K562 (cell line): ENCODE data around the gene GDF15. TPM values are rescaled to one million over a fixed set of nuclear protein-coding genes. Genes with fewer than 3 reads are reported as not detected.

Source experiments
- CBX1 ChIP-seq: sonication (generic); IDR thresholded peaks from 2 replicates; pipeline ENCODE4 v1.6.1; 2016; ENCODE audit warnings: antibody characterized with exemption, low read depth, mild to moderate bottlenecking
- CCAR2 ChIP-seq: fragments of 200-400 bp; formaldehyde crosslinking; IDR thresholded peaks from 2 replicates; pipeline ENCODE4 v1.6.1; 2017; ENCODE audit warnings: mild to moderate bottlenecking, low read depth, low read length
- CEBPB ChIP-seq: fragments of 450-650 bp; IDR thresholded peaks from 2 replicates; pipeline ENCODE4 v1.6.1; 2016; ENCODE audit warnings: missing genetic modification characterization, missing compliant biosample characterization
- CXXC5 ChIP-seq: fragments of 250-450 bp; sonication (Bioruptor Pico); IDR thresholded peaks from 2 replicates; pipeline ENCODE4 v1.8.0; 2022; ENCODE audit warnings: inconsistent platforms, mild to moderate bottlenecking, moderate library complexity
- ETS2 ChIP-seq: IDR thresholded peaks from 2 replicates; pipeline ENCODE4 v1.6.1; 2016; ENCODE audit warnings: borderline replicate concordance, missing genetic modification characterization, mild to moderate bottlenecking, moderate library complexity, missing compliant biosample characterization; ENCODE audit not compliant: poor library complexity, severe bottlenecking
- HMG20B ChIP-seq: fragments of 250-450 bp; sonication (Bioruptor Pico); IDR thresholded peaks from 2 replicates; pipeline ENCODE4 v1.5.0; 2021; ENCODE audit warnings: mild to moderate bottlenecking
- HNRNPL ChIP-seq: fragments of 200-400 bp; formaldehyde crosslinking; IDR thresholded peaks from 2 replicates; pipeline ENCODE4 v1.6.1; 2017; ENCODE audit warnings: low read depth, mild to moderate bottlenecking, low read length
- JUND ChIP-seq, 2 experiments: IDR thresholded peaks; 2 replicates in 1 of 2; 3 replicates in 1 of 2; pipeline ENCODE4 v1.6.1; 2011; ENCODE audit warnings: borderline replicate concordance in 2 of 2, low read depth in 2 of 2, low read length in 2 of 2, improper control_type of control experiment in 1 of 2, missing biosample characterization in 1 of 2, missing genetic modification characterization in 1 of 2, missing genetic modification reagents in 1 of 2
- MCM7 ChIP-seq, 2 experiments: fragments of 450-650 bp; IDR thresholded peaks; 2 replicates each; pipeline ENCODE4 v1.6.1; 2016 to 2018
- NEUROD1 ChIP-seq: fragments of 150-350 bp; IDR thresholded peaks from 2 replicates; pipeline ENCODE4 v1.6.1; 2014; ENCODE audit warnings: borderline replicate concordance, low read length, low read depth; ENCODE audit not compliant: partially characterized antibody
- NONO ChIP-seq, 2 experiments: fragments of 200-400 bp in 1 of 2; fragments of 450-650 bp in 1 of 2; formaldehyde crosslinking in 1 of 2; IDR thresholded peaks; 2 replicates each; pipeline ENCODE4 v1.6.1; 2017; ENCODE audit warnings: low read depth in 2 of 2, mild to moderate bottlenecking in 2 of 2, moderate library complexity in 2 of 2, low read length in 1 of 2
- NRF1 ChIP-seq, 2 experiments: fragments of 450-650 bp; IDR thresholded peaks in 1 of 2; conservative IDR thresholded peaks in 1 of 2; 2 replicates each; pipeline ENCODE4 v1.6.1; 2014; ENCODE audit warnings: mild to moderate bottlenecking in 2 of 2
- PPARD ChIP-seq: fragments of 250-450 bp; sonication (Bioruptor Pico); IDR thresholded peaks from 2 replicates; pipeline ENCODE4 v1.8.0; 2022; ENCODE audit warnings: inconsistent platforms, mild to moderate bottlenecking, moderate library complexity
- RBM14 ChIP-seq: fragments of 200-400 bp; formaldehyde crosslinking; IDR thresholded peaks from 2 replicates; pipeline ENCODE4 v1.6.1; 2018; ENCODE audit warnings: low read depth, mild to moderate bottlenecking, low read length, moderate library complexity, borderline replicate concordance; ENCODE audit not compliant: insufficient read depth
- polyA plus RNA-seq, 8 experiments: library from polyadenylated mRNA; depleted of rRNA in 4 of 8; stranded (reverse) in 5 of 8; unstranded in 3 of 8; fragments of >200 nt; fragmentation: Nextera tagmentation in 2 of 8; fragmentation: Illumina TruSeq in 1 of 8; extraction: Ambion mirVana in 2 of 8; extraction: Trizol in 1 of 8; gene quantifications; 2 replicates each; pipeline versions ENCODE4 v1.2.1 to v1.2.3, GENCODE V29; 2011 to 2014; ENCODE audit warnings: inconsistent platforms in 1 of 8, missing spikeins in 1 of 8
- total RNA-seq, 7 experiments: library from RNA; depleted of rRNA in 6 of 7; stranded (reverse); fragments of >200 nt in 6 of 7; fragmentation: Illumina TruSeq in 2 of 7; extraction: Trizol in 2 of 7; gene quantifications; 2 replicates each; pipeline versions ENCODE4 v1.2.1 to v1.2.3, GENCODE V29; 2011 to 2021; ENCODE audit warnings: low replicate concordance in 1 of 7
- TF ChIP-seq, protein P1 (sequence below): sonication (generic); formaldehyde crosslinking; IDR thresholded peaks from 2 replicates; pipeline ENCODE4 v1.8.1; 2023; ENCODE audit warnings: mild to moderate bottlenecking, missing genetic modification reagents
- TF ChIP-seq, protein P2 (sequence below): fragments of 450-650 bp; formaldehyde crosslinking; IDR thresholded peaks from 2 replicates; pipeline ENCODE4 v1.4.0; 2022; ENCODE audit warnings: missing genetic modification characterization
- TF ChIP-seq, protein P3 (sequence below), 2 experiments: fragments of 450-650 bp in 1 of 2; sonication (generic) in 1 of 2; formaldehyde crosslinking; conservative IDR thresholded peaks; 2 replicates each; pipeline versions ENCODE4 v1.4.0 to v1.8.1; 2020 to 2022; ENCODE audit warnings: mild to moderate bottlenecking in 1 of 2, missing genetic modification reagents in 1 of 2
- TF ChIP-seq, protein P4 (sequence below), 2 experiments: fragments of 450-650 bp; conservative IDR thresholded peaks; 2 replicates each; pipeline ENCODE4 v1.6.1; 2017; ENCODE audit warnings: mild to moderate bottlenecking in 2 of 2, moderate library complexity in 2 of 2
- TF ChIP-seq, protein P5 (sequence below): sonication (generic); formaldehyde crosslinking; IDR thresholded peaks from 2 replicates; pipeline ENCODE4 v1.8.1; 2022; ENCODE audit warnings: missing genetic modification reagents

The GDF15 gene
- total and polyA plus RNA-seq, 9 of the 15 experiments (the other 6 are each of a cell fraction or from before 2014, with no cell fraction given) = 2.3 to 82.4 (median 12.5) TPM

DNA sequence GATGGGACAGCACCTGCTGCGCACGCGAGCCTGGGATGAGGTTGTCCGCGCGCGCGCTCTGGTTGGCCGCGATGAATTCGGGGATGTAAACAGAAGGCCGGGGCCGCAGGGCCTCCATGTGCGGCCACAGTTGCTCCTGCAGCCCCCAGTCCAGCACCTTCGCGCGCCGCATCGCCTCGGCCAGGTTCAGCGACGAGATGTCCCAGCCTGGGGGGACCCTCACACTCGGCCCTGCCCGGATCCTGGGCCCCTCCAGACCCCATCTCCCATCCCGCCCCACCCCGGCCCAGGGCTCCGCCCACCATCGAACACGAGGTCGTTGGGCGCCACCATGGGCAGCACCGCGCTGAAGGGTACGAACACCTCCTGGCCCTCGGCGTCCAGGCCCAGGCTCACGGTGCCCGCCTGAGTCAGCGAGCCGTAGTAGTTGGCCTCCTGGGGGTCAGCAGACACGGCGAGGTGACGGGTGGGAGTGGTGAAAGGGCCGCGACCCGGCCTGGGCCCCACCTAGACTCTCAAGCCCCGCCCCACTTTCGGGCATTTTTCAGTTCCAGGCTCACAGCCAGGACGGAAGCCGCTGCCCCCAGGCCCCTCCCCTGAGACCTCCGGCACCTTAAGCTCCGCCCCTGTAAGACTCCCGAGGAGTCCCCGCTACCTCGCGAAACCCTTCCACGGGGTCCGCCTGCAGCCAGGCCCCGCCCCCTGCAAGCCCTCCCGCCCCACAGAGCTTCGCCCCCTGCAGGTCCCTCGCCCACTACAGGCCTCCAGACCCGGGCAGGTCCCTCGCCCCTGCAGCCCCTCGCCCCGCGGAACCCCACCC lies 50.9 kb downstream of the GDF15 start (continued):
- TF ChIP-seq, protein P1, sequence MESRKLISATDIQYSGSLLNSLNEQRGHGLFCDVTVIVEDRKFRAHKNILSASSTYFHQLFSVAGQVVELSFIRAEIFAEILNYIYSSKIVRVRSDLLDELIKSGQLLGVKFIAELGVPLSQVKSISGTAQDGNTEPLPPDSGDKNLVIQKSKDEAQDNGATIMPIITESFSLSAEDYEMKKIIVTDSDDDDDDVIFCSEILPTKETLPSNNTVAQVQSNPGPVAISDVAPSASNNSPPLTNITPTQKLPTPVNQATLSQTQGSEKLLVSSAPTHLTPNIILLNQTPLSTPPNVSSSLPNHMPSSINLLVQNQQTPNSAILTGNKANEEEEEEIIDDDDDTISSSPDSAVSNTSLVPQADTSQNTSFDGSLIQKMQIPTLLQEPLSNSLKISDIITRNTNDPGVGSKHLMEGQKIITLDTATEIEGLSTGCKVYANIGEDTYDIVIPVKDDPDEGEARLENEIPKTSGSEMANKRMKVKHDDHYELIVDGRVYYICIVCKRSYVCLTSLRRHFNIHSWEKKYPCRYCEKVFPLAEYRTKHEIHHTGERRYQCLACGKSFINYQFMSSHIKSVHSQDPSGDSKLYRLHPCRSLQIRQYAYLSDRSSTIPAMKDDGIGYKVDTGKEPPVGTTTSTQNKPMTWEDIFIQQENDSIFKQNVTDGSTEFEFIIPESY (CRISPR knock-in tag) = no peak
- peak; percentile 48 for TF ChIP-seq CXXC5 (CRISPR knock-in tag)
- TF ChIP-seq CEBPB = no peak
- TF ChIP-seq, protein P2, sequence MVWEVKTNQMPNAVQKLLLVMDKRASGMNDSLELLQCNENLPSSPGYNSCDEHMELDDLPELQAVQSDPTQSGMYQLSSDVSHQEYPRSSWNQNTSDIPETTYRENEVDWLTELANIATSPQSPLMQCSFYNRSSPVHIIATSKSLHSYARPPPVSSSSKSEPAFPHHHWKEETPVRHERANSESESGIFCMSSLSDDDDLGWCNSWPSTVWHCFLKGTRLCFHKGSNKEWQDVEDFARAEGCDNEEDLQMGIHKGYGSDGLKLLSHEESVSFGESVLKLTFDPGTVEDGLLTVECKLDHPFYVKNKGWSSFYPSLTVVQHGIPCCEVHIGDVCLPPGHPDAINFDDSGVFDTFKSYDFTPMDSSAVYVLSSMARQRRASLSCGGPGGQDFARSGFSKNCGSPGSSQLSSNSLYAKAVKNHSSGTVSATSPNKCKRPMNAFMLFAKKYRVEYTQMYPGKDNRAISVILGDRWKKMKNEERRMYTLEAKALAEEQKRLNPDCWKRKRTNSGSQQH = peak; percentile 29; the same call in 1 of the 2 replicates
- TF ChIP-seq, protein P3, sequence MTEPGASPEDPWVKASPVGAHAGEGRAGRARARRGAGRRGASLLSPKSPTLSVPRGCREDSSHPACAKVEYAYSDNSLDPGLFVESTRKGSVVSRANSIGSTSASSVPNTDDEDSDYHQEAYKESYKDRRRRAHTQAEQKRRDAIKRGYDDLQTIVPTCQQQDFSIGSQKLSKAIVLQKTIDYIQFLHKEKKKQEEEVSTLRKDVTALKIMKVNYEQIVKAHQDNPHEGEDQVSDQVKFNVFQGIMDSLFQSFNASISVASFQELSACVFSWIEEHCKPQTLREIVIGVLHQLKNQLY (CRISPR knock-in tag; conservative IDR thresholded peaks at IDR 0.05) = no peak
- no peak for TF ChIP-seq RBM14
- TF ChIP-seq PPARD (CRISPR knock-in tag) = no peak
- TF ChIP-seq JUND (IDR thresholded peaks at IDR 0.05; ENCODE audit: borderline replicate concordance, low read depth, low read length) = 0 out of 2 replicates have a peak, but pooled peaks have one; percentile 27
- no peak for TF ChIP-seq JUND (tag; IDR thresholded peaks at IDR 0.05; ENCODE audit: borderline replicate concordance, low read depth, low read length)
- no peak for TF ChIP-seq CCAR2
- no peak for TF ChIP-seq CBX1
- peak; percentile 95; the same call in 1 of the 2 replicates for TF ChIP-seq HNRNPL
- peak in 1 of 2 experiments; percentile 78; a peak in 1 of 4 replicates for TF ChIP-seq NONO (IDR thresholded peaks at IDR 0.05; ENCODE audit: low read depth in 2 of 2, low read length in 1 of 2)
- TF ChIP-seq HMG20B (CRISPR knock-in tag) = no peak
- TF ChIP-seq, protein P4, sequence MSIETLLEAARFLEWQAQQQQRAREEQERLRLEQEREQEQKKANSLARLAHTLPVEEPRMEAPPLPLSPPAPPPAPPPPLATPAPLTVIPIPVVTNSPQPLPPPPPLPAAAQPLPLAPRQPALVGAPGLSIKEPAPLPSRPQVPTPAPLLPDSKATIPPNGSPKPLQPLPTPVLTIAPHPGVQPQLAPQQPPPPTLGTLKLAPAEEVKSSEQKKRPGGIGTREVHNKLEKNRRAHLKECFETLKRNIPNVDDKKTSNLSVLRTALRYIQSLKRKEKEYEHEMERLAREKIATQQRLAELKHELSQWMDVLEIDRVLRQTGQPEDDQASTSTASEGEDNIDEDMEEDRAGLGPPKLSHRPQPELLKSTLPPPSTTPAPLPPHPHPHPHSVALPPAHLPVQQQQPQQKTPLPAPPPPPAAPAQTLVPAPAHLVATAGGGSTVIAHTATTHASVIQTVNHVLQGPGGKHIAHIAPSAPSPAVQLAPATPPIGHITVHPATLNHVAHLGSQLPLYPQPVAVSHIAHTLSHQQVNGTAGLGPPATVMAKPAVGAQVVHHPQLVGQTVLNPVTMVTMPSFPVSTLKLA (conservative IDR thresholded peaks at IDR 0.05) = peak; percentile 98
- TF ChIP-seq NRF1 (conservative IDR thresholded peaks at IDR 0.05 in 1 of 2, IDR thresholded peaks at IDR 0.05 in 1 of 2) = peak; percentile 78 to 81
- no peak for TF ChIP-seq ETS2 (tag)
- TF ChIP-seq, protein P5, sequence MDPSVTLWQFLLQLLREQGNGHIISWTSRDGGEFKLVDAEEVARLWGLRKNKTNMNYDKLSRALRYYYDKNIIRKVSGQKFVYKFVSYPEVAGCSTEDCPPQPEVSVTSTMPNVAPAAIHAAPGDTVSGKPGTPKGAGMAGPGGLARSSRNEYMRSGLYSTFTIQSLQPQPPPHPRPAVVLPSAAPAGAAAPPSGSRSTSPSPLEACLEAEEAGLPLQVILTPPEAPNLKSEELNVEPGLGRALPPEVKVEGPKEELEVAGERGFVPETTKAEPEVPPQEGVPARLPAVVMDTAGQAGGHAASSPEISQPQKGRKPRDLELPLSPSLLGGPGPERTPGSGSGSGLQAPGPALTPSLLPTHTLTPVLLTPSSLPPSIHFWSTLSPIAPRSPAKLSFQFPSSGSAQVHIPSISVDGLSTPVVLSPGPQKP (CRISPR knock-in tag) = no peak
- no peak for TF ChIP-seq NEUROD1
- TF ChIP-seq MCM7 (IDR thresholded peaks at IDR 0.05) = no peak
